ENCODE data around the gene LRRC40. TPM values are rescaled to one million over a fixed set of nuclear protein-coding genes. Genes with fewer than 3 reads are reported as not detected.

LRRC40 gene
- total and polyA plus RNA-seq, 2 donors (not counting 3 experiments of a cell fraction or from before 2014, with no cell fraction given): 8.1 to 21.1 TPM

DNA sequence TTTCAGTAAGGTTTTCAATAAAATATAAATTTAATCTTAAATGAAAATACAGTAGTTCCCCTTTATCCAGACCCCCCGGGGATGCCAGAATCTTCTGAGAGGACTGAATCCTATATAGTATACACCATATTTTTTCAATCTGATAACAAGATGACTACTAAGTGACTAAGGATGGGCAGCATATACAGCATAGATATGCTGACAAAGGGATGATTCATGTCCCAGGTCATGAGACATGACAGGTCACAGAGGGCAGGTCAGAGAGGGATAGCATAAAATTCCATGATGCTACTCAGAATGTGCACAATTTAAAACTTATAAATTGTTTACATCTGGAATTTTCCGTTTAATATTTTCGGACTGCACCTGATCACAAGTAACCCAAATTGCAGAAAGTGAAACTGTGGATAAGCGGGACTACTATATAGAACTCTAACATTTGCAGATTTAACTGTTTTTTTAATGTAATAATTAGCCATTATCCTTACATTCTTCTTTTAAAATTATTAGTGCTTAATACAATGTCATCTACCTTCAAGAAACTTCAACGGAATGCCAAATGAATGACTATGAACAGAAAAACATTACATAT, 48.8 kb downstream of the LRRC40 start:
- peaks cover 0 to 2% of the 10 kb centered on the region in 2 experiments for H3K36me3 ChIP-seq (ENCODE audit: control insufficient read depth in 2 of 2, extremely low read depth in 1 of 2, insufficient read depth in 2 of 2, low read length in 2 of 2)
- dilution Hi-C loops (cut with MboI; ENCODE audit: extremely low pct_ligation_motif_present, low sequenced_read_pairs) (no loop called here), intact Hi-C loops (cut with micrococcal nuclease) (no loop called here)
- ChIA-PET CTCF (interaction anchor here (0.9 kb wide), 1 partner anchor 23 kb away, joined by 3 read pairs; no protein-coding TSS in a partner anchor), POLR2A (no interaction called here)
- no peaks in the 10 kb centered on the region for H3K9me1 ChIP-seq (replicated peaks; ENCODE audit: control insufficient read depth, extremely low read depth, insufficient read depth, low read length)
- no TSS peak for BruUV-seq (replicated peaks)
- H3K9me3 ChIP-seq (replicated peaks; ENCODE audit: control insufficient read depth, insufficient read depth, low read length): no peaks in the 10 kb centered on the region
- H3K4me2 ChIP-seq (ENCODE audit: insufficient read depth, low read length): no peak overlapping the region
- no peaks in the 10 kb centered on the region for H4K20me1 ChIP-seq (replicated peaks; ENCODE audit: control insufficient read depth, extremely low read depth, insufficient read depth, low read length)
- H3K79me2 ChIP-seq (ENCODE audit: control insufficient read depth, insufficient read depth, low read length): no peaks in the 10 kb centered on the region
- peak; percentile 78 for TF ChIP-seq GATA2 (IDR thresholded peaks at IDR 0.05; ENCODE audit: insufficient read depth, insufficient read length, low read depth, low read length)
- TF ChIP-seq EZH2 (IDR thresholded peaks at IDR 0.05; ENCODE audit: borderline replicate concordance, low read depth, low read length, severe bottlenecking): no peak
- no peak for TF ChIP-seq POLR2AphosphoS5 (IDR thresholded peaks at IDR 0.05; ENCODE audit: insufficient read depth, low read depth, low read length)
- no peak for TF ChIP-seq JUN (IDR thresholded peaks at IDR 0.05; ENCODE audit: borderline replicate concordance, insufficient read depth, insufficient read length, low read depth)
- TF ChIP-seq FOS (IDR thresholded peaks at IDR 0.05; ENCODE audit: borderline replicate concordance, insufficient read depth, low read length): peak; percentile 42
- TF ChIP-seq MYC (IDR thresholded peaks at IDR 0.05; ENCODE audit: low read depth, low read length): no peak
- TF ChIP-seq, protein P1, sequence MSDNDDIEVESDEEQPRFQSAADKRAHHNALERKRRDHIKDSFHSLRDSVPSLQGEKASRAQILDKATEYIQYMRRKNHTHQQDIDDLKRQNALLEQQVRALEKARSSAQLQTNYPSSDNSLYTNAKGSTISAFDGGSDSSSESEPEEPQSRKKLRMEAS (IDR thresholded peaks at IDR 0.05; ENCODE audit: insufficient read depth, insufficient read length): no peak
- TF ChIP-seq, protein P2, sequence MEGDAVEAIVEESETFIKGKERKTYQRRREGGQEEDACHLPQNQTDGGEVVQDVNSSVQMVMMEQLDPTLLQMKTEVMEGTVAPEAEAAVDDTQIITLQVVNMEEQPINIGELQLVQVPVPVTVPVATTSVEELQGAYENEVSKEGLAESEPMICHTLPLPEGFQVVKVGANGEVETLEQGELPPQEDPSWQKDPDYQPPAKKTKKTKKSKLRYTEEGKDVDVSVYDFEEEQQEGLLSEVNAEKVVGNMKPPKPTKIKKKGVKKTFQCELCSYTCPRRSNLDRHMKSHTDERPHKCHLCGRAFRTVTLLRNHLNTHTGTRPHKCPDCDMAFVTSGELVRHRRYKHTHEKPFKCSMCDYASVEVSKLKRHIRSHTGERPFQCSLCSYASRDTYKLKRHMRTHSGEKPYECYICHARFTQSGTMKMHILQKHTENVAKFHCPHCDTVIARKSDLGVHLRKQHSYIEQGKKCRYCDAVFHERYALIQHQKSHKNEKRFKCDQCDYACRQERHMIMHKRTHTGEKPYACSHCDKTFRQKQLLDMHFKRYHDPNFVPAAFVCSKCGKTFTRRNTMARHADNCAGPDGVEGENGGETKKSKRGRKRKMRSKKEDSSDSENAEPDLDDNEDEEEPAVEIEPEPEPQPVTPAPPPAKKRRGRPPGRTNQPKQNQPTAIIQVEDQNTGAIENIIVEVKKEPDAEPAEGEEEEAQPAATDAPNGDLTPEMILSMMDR (IDR thresholded peaks at IDR 0.05; ENCODE audit: extremely low read depth in 1 of 2, insufficient read depth in 1 of 2, low read depth in 1 of 2, low read length in 2 of 2): no peak
- no peak for TF ChIP-seq POLR2A (IDR thresholded peaks at IDR 0.05; ENCODE audit: low read depth, low read length)
- H2AFZ ChIP-seq (ENCODE audit: low read depth, low read length): no peak overlapping the region
- no peak overlapping the region for H3K9ac ChIP-seq (replicated peaks; ENCODE audit: extremely low read depth, insufficient read depth, low read length)
- H3K4me1 ChIP-seq (ENCODE audit: control insufficient read depth, extremely low read depth, insufficient read depth, low read length): peaks cover 2% of the 10 kb centered on the region
- no peak overlapping the region for H3K4me3 ChIP-seq (replicated peaks in 1 of 3; ENCODE audit: insufficient read depth in 1 of 3, low read depth in 1 of 3, low read length in 3 of 3)
- no peaks in the 10 kb centered on the region for H3K27me3 ChIP-seq (ENCODE audit: control insufficient read depth in 2 of 2, insufficient read depth in 2 of 2, low read length in 2 of 2)
- H3K27ac ChIP-seq (ENCODE audit: insufficient read depth, low read depth, low read length): no peak overlapping the region
- FAIRE-seq: no peak
- DNase-seq (ENCODE audit: low read depth, low spot score): no peak
